SJCRH30 (cell line): ENCODE results near the gene AQP12B. TPM values are rescaled to one million over a fixed set of nuclear protein-coding genes. Genes with fewer than 3 reads are reported as not detected.
"Not testable (repeated sequence)": the region's sequence is repeated elsewhere in the genome, so short reads cannot be mapped to it uniquely, and the experiment has no call there.

Experiments used
- DNase-seq, 2 experiments: peaks; one replicate each; pipeline ENCODE4 v3.0.0-alpha.2; 2015 to 2020
- H3K27ac ChIP-seq: fragments of 250-450 bp; sonication (Bioruptor Pico); 2 replicates; pipeline ENCODE4 v1.5.1; 2020; ENCODE audit warnings: mild to moderate bottlenecking, moderate library complexity
- H3K27me3 ChIP-seq: fragments of 250-450 bp; sonication (Bioruptor Pico); 2 replicates; pipeline ENCODE4 v1.5.1; 2020; ENCODE audit warnings: mild to moderate bottlenecking, moderate library complexity
- H3K36me3 ChIP-seq: fragments of 250-450 bp; sonication (Bioruptor Pico); 2 replicates; pipeline ENCODE4 v1.5.1; 2020; ENCODE audit warnings: mild to moderate bottlenecking, moderate library complexity
- H3K4me1 ChIP-seq: fragments of 250-450 bp; sonication (Bioruptor Pico); 2 replicates; pipeline ENCODE4 v1.5.1; 2020; ENCODE audit warnings: mild to moderate bottlenecking, moderate library complexity
- H3K4me3 ChIP-seq: fragments of 250-450 bp; sonication (Bioruptor Pico); 2 replicates; pipeline ENCODE4 v1.5.1; 2020; ENCODE audit warnings: mild to moderate bottlenecking, moderate library complexity
- H3K9me3 ChIP-seq: fragments of 250-450 bp; sonication (Bioruptor Pico); replicated peaks from 2 replicates; pipeline ENCODE4 v1.5.1; 2020; ENCODE audit warnings: mild to moderate bottlenecking, moderate library complexity
- total RNA-seq: library from RNA; depleted of rRNA; stranded (reverse); fragments of >200 nt; shearing (Covaris generic); gene quantifications from 2 replicates; pipeline ENCODE4 v1.2.3, GENCODE V29; 2014

The AQP12B gene
- total RNA-seq, 1 experiment from 2014 or later, result not detected

GRCh38 chr2:240662681-240663080 lies 20.0 kb downstream of the AQP12B start:
- H3K4me3 ChIP-seq, result no peak overlapping the region
- H3K4me1 ChIP-seq, result no peaks in the 10 kb centered on the region
- no peak overlapping the region for H3K27ac ChIP-seq
- DNase-seq, result no peak
- no peaks in the 10 kb centered on the region for H3K27me3 ChIP-seq
- H3K9me3 ChIP-seq, result peaks cover 10% of the 10 kb centered on the region; the same call in 1 of the 2 replicates
- no peaks in the 10 kb centered on the region for H3K36me3 ChIP-seq

DNA sequence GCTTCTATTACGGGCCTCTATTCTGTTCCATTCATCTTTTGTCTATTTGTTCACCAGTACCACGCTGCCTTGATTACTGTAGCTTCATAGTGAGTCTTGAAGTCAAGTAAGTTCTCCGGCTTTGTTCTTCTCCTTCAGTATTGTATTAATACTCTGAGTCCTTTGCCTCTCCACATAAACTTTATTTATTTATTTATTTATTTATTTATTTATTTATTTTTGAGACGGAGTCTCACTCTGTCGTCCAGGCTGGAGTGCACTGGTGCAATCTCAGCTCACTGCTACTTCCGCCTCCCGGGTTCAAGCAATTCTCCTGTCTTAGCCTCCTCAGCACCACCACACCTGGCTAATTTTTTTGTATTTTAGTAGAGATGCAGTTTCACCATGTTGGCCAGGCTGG lies 22.8 kb downstream of the AQP12B start:
- not testable (repeated sequence) for H3K4me3 ChIP-seq

GRCh38 chr2:240655931-240656886 lies 26.5 kb downstream of the AQP12B start:
- Histone ChIP-seq H3K4me1 (no peaks in the 10 kb centered on the region), H3K27me3 (peaks cover 12% of the 10 kb centered on the region), H3K4me3 (no peak overlapping the region), H3K27ac (no peak overlapping the region), H3K9me3 (0 out of 2 replicates have a peak, but pooled peaks cover 2% of the 10 kb centered on the region), H3K36me3 (no peaks in the 10 kb centered on the region)
- no peak for DNase-seq

More for the DNA sequence above, 22.8 kb downstream of the AQP12B start:
- not testable (repeated sequence) for H3K9me3 ChIP-seq, DNase-seq, H3K4me1 ChIP-seq, H3K36me3 ChIP-seq, H3K27ac ChIP-seq, H3K27me3 ChIP-seq

DNA sequence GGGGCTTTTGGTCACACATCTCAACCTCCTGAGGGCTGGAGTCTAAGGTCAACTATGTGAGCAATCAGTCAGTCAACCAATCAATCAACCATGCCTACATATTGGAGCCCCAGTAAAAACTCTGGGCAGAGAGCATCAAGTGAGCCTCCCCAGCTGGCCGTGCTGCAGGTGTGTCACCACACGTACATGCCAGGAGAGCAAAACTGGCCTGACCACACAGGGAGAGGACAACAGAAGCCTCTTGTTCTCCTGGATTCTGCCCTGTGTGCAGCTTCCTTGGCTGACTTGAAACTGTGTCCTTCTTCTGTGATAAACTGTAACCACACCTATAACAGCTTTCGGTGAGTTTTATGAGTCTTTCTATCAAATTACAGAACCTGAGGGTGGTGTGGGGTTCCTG lies 31.5 kb downstream of the AQP12B start:
- DNase-seq, result no peak
- Histone ChIP-seq H3K27ac (no peak overlapping the region), H3K36me3 (no peaks in the 10 kb centered on the region), H3K4me3 (no peak overlapping the region), H3K9me3 (0 out of 2 replicates have a peak, but pooled peaks cover 3% of the 10 kb centered on the region), H3K27me3 (peaks cover 33% of the 10 kb centered on the region), H3K4me1 (peaks cover 21% of the 10 kb centered on the region)

DNA sequence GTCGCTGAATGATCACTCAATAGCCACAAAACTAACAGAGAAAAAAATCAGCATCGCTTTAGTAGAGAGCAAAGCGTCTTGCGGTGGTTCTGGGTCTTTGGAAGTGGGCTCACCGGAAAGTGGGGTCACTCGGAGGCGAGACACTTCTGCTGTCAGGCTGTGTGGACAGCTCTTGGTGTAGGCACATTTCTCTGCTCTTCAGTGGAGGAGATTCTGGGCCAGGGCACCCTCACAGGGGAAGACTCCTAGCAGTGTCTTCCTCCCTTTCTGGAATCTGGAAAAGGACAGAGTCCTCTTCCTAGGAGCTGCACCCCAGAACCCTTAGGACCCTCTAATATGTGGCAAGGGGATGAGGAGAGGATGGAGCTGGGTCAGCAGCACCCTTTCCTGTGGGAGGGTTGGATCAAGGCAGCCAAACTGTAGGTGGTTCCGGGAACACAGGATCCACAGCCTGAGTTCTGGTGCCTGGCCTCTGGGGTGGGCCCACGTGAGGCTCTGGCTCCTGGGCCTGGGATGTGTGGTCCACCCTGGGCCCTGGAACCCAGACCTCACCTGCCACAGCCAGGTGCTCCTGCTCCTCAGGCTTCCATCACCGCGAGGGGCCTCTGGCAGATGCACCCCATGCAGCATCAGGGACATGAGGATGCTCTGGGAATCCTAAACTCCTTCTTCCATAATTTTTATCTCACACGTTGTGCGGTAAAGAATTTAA lies 32.3 kb downstream of the AQP12B start:
- H3K27me3 ChIP-seq, result peaks cover 32% of the 10 kb centered on the region
- H3K4me1 ChIP-seq, result peaks cover 21% of the 10 kb centered on the region
- H3K9me3 ChIP-seq, result 0 out of 2 replicates have a peak, but pooled peaks cover 3% of the 10 kb centered on the region
- no peak overlapping the region for H3K27ac ChIP-seq
- no peaks in the 10 kb centered on the region for H3K36me3 ChIP-seq
- DNase-seq, result no peak
- no peak overlapping the region for H3K4me3 ChIP-seq

DNA sequence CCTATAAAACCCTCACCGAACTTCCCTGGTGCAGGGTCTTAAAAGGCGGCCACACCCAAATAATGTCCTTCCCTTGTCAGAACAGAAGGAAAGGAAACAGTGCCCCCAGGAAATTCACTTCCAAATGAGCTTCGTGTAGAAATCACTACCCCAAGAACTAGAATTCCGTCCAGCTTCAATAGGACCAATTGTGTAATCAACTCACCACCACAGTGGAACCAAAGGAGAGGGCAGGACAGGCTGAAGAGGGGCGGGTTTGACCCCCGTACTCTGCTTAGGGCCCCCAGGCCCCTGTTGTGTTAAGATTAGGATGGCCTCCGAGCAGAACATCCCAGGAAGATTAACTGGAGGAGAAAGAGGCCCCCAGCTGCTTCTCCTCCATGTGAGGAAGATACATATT lies 33.4 kb downstream of the AQP12B start:
- no peak overlapping the region for H3K27ac ChIP-seq
- H3K36me3 ChIP-seq, result no peaks in the 10 kb centered on the region
- no peak overlapping the region for H3K4me3 ChIP-seq
- DNase-seq, result no peak
- 0 out of 2 replicates have a peak, but pooled peaks cover 3% of the 10 kb centered on the region for H3K9me3 ChIP-seq
- H3K27me3 ChIP-seq, result peaks cover 29% of the 10 kb centered on the region
- peaks cover 21% of the 10 kb centered on the region for H3K4me1 ChIP-seq

DNA sequence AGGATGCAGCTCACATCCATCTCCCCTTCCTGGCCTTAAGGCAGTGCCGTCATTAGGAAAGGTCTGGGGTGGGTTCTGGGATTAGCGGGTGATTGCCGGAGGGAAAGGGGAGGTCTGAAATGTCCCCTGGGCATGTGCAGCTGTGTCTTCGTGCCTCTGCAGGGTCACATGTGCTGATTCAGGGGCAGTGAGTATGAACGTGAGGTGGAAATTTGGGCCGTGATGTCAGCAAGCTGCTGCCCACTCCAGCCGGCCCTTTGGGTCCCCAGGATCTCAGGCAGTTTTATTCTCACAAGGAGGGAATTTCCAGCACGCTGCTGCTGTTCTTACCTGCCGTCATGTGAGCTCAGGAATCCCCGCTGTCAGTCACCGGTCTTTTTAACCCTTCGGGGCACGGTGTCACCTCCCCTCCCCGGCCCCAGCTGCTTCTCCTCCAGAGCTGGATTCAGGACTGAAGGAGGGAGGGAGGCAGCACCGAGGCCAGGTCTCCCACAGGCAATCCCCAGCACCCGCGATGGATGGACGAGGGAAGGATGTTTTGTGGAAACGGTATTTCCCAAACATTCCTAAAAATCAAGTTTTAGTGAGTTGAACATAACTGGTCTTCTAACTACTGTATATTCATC lies 33.9 kb downstream of the AQP12B start:
- no peak overlapping the region for H3K4me3 ChIP-seq
- 0 out of 2 replicates have a peak, but pooled peaks cover 3% of the 10 kb centered on the region for H3K9me3 ChIP-seq
- no peak overlapping the region for H3K27ac ChIP-seq
- H3K4me1 ChIP-seq, result peaks cover 21% of the 10 kb centered on the region
- H3K36me3 ChIP-seq, result no peaks in the 10 kb centered on the region
- DNase-seq, result peak; percentile 60 to 69
- H3K27me3 ChIP-seq, result peaks cover 29% of the 10 kb centered on the region

DNA sequence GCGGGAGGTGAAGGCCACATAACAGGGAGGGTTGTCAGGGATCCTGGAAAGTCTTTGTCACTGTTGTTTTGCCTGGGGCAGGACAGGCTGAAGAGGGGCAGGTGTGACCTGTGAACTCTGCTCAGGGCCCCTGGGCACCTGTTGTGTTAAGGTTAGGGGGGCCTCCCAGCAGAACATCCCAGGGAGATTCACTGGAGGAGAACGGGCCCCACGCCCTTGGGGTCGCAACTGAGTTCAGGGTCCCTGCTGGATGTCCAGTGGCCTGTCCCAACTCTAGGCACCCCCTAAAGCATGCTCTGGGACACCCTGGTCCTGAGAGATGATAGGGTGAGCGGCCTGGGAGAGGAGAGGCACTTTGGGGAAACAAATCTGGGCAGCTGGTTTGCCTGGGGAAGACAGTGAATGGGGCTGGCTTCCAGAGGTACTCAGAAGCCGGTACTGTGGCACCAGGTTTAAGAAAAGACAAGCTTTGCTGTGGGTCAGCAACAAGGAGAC lies 34.5 kb downstream of the AQP12B start:
- Histone ChIP-seq H3K4me3 (no peak overlapping the region), H3K27ac (no peak overlapping the region), H3K36me3 (no peaks in the 10 kb centered on the region), H3K9me3 (0 out of 2 replicates have a peak, but pooled peaks cover 3% of the 10 kb centered on the region), H3K27me3 (peaks cover 35% of the 10 kb centered on the region), H3K4me1 (peaks cover 21% of the 10 kb centered on the region)
- peak in 1 of 2 experiments; percentile 26 for DNase-seq

GRCh38 chr2:240647503-240648154 lies 35.1 kb downstream of the AQP12B start:
- Histone ChIP-seq H3K27me3 (peaks cover 35% of the 10 kb centered on the region), H3K9me3 (0 out of 2 replicates have a peak, but pooled peaks cover 3% of the 10 kb centered on the region), H3K4me3 (no peak overlapping the region)

DNA sequence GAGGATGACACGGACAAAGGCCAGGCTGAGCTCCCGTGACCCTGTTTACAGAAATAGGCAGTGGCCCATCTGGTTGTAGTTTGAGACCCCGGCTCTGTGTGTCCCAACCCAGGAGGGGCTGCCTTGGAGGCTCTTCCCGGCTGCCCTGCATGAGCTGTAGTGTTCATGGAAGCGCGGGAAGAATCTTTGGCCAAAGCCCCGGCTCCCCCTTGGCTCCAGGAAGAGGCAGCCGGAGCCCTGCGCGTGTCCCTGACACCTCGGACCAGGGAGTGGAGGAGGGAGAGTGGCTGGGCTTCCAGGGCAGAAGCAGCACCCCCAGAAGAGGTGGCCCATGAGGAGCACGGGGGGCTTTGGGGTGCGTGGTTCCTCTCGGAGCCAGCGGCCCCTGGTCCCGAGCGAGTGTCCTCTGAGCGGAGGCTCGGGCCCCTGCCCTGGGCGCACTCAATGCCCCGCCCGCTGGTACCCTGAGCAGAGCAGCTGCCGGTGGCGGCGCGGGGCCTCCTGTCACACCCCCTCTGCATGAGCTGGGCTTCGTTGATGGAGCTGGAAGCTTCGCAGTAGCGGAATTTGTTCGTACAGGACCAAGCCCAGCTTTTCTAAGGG lies 35.7 kb downstream of the AQP12B start:
- peaks cover 21% of the 10 kb centered on the region for H3K4me1 ChIP-seq
- peaks cover 35% of the 10 kb centered on the region for H3K27me3 ChIP-seq
- no peak overlapping the region for H3K27ac ChIP-seq
- 0 out of 2 replicates have a peak, but pooled peaks cover 3% of the 10 kb centered on the region for H3K9me3 ChIP-seq
- DNase-seq, result no peak
- no peaks in the 10 kb centered on the region for H3K36me3 ChIP-seq
- H3K4me3 ChIP-seq, result no peak overlapping the region

More at GRCh38 chr2:240647503-240648154, 35.1 kb downstream of the AQP12B start:
- Histone ChIP-seq H3K27ac (no peak overlapping the region), H3K36me3 (no peaks in the 10 kb centered on the region), H3K4me1 (peaks cover 21% of the 10 kb centered on the region)
- no peak for DNase-seq

GRCh38 chr2:240646176-240646899 lies 36.3 kb downstream of the AQP12B start:
- H3K4me3 ChIP-seq, result no peak overlapping the region
- peaks cover 32% of the 10 kb centered on the region for H3K27me3 ChIP-seq
- H3K36me3 ChIP-seq, result no peaks in the 10 kb centered on the region
- H3K9me3 ChIP-seq, result 0 out of 2 replicates have a peak, but pooled peaks cover 2% of the 10 kb centered on the region
- H3K4me1 ChIP-seq, result peaks cover 21% of the 10 kb centered on the region
- no peak overlapping the region for H3K27ac ChIP-seq
- DNase-seq, result no peak

DNA sequence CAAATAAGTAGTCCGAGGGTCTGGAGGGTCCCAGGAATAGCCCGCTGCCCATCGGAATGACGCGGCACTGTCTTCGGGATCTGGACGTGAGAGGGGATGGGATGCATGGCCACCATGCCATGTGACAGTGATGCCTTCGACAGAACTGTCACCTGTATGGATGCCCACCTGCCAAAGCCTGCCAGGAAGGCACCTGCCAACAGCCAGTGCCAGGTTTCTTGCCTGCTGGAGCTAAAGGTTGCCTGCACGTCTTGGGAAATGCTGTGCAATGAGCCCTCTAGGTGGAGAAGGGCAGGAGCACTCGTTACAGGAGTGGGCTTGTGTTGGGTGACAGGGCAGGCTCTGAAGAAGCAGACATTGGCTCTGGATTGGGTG lies 36.9 kb downstream of the AQP12B start:
- peaks cover 31% of the 10 kb centered on the region for H3K27me3 ChIP-seq
- DNase-seq, result no peak
- peaks cover 21% of the 10 kb centered on the region for H3K4me1 ChIP-seq
- no peaks in the 10 kb centered on the region for H3K36me3 ChIP-seq
- no peak overlapping the region for H3K27ac ChIP-seq
- H3K4me3 ChIP-seq, result no peak overlapping the region
- no peaks in the 10 kb centered on the region for H3K9me3 ChIP-seq

GRCh38 chr2:240645346-240645745 lies 37.3 kb downstream of the AQP12B start:
- Histone ChIP-seq H3K36me3 (no peaks in the 10 kb centered on the region), H3K4me1 (peaks cover 21% of the 10 kb centered on the region), H3K4me3 (no peak overlapping the region), H3K9me3 (no peaks in the 10 kb centered on the region), H3K27ac (no peak overlapping the region), H3K27me3 (peaks cover 31% of the 10 kb centered on the region)
- DNase-seq, result no peak
